CD4-positive, alpha-beta T cell treated with Interleukin-21 for 1 hour (primary cell): ENCODE data around the gene USP17L18.
"Not testable (repeated sequence)": the region's sequence is repeated elsewhere in the genome, so short reads cannot be mapped to it uniquely, and the experiment has no call there.

Experiments
- DNase-seq: peaks from one replicate; pipeline ENCODE4 v3.0.0-alpha.2; 2020

The USP17L18 gene, protein sequence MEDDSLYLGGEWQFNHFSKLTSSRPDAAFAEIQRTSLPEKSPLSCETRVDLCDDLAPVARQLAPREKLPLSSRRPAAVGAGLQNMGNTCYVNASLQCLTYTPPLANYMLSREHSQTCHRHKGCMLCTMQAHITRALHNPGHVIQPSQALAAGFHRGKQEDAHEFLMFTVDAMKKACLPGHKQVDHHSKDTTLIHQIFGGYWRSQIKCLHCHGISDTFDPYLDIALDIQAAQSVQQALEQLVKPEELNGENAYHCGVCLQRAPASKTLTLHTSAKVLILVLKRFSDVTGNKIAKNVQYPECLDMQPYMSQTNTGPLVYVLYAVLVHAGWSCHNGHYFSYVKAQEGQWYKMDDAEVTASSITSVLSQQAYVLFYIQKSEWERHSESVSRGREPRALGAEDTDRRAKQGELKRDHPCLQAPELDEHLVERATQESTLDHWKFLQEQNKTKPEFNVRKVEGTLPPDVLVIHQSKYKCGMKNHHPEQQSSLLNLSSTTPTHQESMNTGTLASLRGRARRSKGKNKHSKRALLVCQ

DNA sequence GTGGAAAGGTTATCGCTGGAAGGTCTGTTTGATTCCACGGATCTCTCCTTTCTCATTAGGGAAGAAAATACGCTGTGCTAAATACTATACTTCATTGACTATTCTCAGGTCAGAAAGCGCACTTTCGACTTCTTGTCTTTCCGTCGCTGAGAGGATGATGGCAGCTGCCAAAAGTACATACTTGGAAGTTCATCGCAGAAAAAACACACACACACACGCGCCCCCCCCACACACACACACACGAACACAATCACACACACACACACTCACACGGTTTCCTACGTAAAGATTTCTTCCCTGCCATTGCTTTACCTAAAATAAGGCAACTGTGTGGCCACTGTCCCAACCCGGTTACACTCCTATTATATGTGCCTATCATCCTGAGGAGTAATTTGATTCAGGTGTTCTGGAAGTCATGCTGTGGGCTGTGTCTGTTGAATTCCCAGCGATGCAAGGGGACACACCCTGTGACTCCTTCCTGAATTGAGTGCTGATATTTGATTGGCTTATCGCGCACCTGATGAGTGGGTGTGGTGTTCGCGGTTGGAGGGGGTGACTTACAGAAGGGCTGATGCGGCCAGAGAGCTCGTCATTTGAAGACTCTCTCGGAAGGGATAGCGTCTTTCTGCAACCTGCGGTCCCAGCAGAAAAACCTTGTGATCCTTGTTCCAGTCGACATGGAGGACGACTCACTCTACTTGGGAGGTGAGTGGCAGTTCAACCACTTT lies at the start of gene USP17L18:
Gene USP17L18, plus strand, starts transcription at position 678 of the 728 bp plus-strand sequence. Its CDS starts 0 bp downstream, at position 678.
- DNase-seq, result not testable (repeated sequence)

DNA sequence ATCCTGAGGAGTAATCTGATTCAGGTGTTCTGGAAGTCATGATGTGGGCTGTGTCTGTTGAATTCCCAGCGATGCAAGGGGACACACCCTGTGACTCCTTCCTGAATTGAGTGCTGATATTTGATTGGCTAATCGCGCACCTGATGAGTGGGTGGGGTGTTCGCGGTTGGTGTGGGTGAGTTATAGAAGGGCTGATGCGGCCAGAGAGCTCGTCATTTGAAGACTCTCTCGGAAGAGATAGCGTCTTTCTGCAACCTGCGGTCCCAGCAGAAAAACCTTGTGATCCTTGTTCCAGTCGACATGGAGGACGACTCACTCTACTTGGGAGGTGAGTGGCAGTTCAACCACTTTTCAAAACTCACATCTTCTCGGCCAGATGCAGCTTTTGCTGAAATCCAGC lies 38.1 kb upstream of the USP17L18 start, which contains the start of gene USP17L10:
Gene USP17L10, plus strand, starts transcription at position 301 of the 400 bp plus-strand sequence. Its CDS starts 0 bp downstream, at position 301.
- DNase-seq, result not testable (repeated sequence)

- DNase-seq, result not testable (repeated sequence)
Observed at GRCh38 chr4:9214701-9215100, 33.7 kb upstream of the USP17L18 start.

DNA sequence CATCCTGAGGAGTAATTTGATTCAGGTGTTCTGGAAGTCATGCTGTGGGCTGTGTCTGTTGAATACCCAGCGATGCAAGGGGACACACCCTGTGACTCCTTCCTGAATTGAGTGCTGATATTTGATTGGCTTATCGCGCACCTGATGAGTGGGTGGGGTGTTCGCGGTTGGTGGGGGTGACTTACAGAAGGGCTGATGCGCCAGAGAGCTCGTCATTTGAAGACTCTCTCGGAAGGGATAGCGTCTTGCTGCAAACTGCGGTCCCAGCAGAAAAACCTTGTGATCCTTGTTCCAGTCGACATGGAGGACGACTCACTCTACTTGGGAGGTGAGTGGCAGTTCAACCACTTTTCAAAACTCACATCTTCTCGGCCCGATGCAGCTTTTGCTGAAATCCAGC lies 33.3 kb upstream of the USP17L18 start, which contains the start of gene USP17L11:
Gene USP17L11, plus strand, starts transcription at position 301 of the 400 bp plus-strand sequence. Its CDS starts 0 bp downstream, at position 301.
- DNase-seq, result not testable (repeated sequence)

DNA sequence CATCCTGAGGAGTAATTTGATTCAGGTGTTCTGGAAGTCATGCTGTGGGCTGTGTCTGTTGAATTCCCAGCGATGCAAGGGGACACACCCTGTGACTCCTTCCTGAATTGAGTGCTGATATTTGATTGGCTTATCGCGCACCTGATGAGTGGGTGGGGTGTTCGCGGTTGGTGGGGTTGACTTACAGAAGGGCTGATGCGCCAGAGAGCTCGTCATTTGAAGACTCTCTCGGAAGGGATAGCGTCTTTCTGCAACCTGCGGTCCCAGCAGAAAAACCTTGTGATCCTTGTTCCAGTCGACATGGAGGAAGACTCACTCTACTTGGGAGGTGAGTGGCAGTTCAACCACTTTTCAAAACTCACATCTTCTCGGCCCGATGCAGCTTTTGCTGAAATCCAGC lies 28.6 kb upstream of the USP17L18 start, which contains the start of gene USP17L12:
Gene USP17L12, plus strand, starts transcription at position 301 of the 400 bp plus-strand sequence. Its CDS starts 0 bp downstream, at position 301.
- DNase-seq, result not testable (repeated sequence)

DNA sequence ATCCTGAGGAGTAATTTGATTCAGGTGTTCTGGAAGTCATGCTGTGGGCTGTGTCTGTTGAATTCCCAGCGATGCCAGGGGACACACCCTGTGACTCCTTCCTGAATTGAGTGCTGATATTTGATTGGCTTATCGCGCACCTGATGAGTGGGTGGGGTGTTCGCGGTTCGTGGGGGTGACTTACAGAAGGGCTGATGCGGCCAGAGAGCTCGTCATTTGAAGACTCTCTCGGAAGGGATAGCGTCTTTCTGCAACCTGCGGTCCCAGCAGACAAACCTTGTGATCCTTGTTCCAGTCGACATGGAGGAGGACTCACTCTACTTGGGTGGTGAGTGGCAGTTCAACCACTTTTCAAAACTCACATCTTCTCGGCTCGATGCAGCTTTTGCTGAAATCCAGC lies 23.8 kb upstream of the USP17L18 start, which contains the start of gene USP17L13:
Gene USP17L13, plus strand, starts transcription at position 301 of the 400 bp plus-strand sequence. Its CDS starts 0 bp downstream, at position 301.
- DNase-seq, result not testable (repeated sequence)

DNA sequence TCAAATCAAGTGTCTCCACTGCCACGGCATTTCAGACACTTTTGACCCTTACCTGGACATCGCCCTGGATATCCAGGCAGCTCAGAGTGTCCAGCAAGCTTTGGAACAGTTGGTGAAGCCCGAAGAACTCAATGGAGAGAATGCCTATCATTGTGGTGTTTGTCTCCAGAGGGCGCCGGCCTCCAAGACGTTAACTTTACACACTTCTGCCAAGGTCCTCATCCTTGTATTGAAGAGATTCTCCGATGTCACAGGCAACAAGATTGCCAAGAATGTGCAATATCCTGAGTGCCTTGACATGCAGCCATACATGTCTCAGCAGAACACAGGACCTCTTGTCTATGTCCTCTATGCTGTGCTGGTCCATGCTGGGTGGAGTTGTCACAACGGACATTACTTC lies 18.2 kb upstream of the USP17L18 start:
- DNase-seq, result not testable (repeated sequence)

GRCh38 chr4:9234085-9234484 lies 14.3 kb upstream of the USP17L18 start, which contains the start of gene USP17L15:
Gene USP17L15, plus strand, starts transcription at chr4:9234385. Its CDS starts 0 bp downstream, at chr4:9234385.
- DNase-seq, result not testable (repeated sequence)

- not testable (repeated sequence) for DNase-seq
Observed at GRCh38 chr4:9238461-9238860, 10.0 kb upstream of the USP17L18 start.

DNA sequence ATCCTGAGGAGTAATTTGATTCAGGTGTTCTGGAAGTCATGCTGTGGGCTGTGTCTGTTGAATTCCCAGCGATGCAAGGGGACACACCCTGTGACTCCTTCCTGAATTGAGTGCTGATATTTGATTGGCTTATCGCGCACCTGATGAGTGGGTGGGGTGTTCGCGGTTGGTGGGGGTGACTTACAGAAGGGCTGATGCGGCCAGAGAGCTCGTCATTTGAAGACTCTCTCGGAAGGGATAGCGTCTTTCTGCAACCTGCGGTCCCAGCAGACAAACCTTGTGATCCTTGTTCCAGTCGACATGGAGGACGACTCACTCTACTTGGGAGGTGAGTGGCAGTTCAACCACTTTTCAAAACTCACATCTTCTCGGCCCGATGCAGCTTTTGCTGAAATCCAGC lies 4.9 kb upstream of the USP17L18 start, which contains the start of gene USP17L17:
Gene USP17L17, plus strand, starts transcription at position 301 of the 400 bp plus-strand sequence. Its CDS starts 0 bp downstream, at position 301.
- not testable (repeated sequence) for DNase-seq

DNA sequence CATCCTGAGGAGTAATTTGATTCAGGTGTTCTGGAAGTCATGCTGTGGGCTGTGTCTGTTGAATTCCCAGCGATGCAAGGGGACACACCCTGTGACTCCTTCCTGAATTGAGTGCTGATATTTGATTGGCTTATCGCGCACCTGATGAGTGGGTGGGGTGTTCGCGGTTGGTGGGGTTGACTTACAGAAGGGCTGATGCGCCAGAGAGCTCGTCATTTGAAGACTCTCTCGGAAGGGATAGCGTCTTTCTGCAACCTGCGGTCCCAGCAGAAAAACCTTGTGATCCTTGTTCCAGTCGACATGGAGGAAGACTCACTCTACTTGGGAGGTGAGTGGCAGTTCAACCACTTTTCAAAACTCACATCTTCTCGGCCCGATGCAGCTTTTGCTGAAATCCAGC lies 4.6 kb downstream of the USP17L18 start, which contains the start of gene USP17L19:
Gene USP17L19, plus strand, starts transcription at position 301 of the 400 bp plus-strand sequence. Its CDS starts 0 bp downstream, at position 301.
- DNase-seq, result not testable (repeated sequence)

GRCh38 chr4:9257824-9258223 lies 9.4 kb downstream of the USP17L18 start, which contains the start of gene USP17L20:
Gene USP17L20, plus strand, starts transcription at chr4:9258124. Its CDS starts 0 bp downstream, at chr4:9258124.
- not testable (repeated sequence) for DNase-seq

- not testable (repeated sequence) for DNase-seq
Observed at GRCh38 chr4:9262572-9262971, 14.1 kb downstream of the USP17L18 start, which contains the start of gene USP17L21. Gene USP17L21, plus strand, starts transcription at chr4:9262872. Its CDS starts 0 bp downstream, at chr4:9262872.

GRCh38 chr4:9267319-9267718 lies 18.9 kb downstream of the USP17L18 start, which contains the start of gene USP17L22:
Gene USP17L22, plus strand, starts transcription at chr4:9267619. Its CDS starts 0 bp downstream, at chr4:9267619.
- not testable (repeated sequence) for DNase-seq

DNA sequence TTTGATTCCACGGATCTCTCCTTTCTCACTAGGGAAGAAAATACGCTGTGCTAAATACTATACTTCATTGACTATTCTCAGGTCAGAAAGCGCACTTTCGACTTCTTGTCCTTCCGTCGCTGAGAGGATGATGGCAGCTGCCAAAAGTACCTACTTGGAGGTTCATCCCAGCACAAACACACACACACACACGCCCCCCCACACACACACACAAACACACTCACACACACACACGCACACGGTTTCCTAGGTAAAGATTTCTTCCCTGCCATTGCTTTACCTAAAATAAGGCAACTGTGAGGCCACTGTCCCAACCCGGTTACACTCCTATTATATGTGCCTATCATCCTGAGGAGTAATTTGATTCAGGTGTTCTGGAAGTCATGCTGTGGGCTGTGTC lies 23.3 kb downstream of the USP17L18 start:
- not testable (repeated sequence) for DNase-seq
